HEK293 (cell line): ENCODE data around the gene DPP6.

ENCODE experiments used
- CTCF ChIA-PET: fragments of 350-600 bp; formaldehyde crosslinking; extraction: SDS; loops from one replicate; lab custom pipeline; 2021; ENCODE audit warnings: antibody characterized with exemption; lab: Yijun Ruan, JAX
- POLR2A ChIA-PET: fragments of 300-600 bp; formaldehyde crosslinking; extraction: SDS; loops from one replicate; lab custom pipeline; 2020; ENCODE audit warnings: antibody characterized with exemption, inconsistent platforms; lab: Yijun Ruan, JAX
- H3K27ac ChIP-seq: fragments of 200-500 bp; sonication (Bioruptor generic); 2 replicates; pipeline ENCODE4 v1.5.1; 2014; ENCODE audit warnings: low read depth, low read length, control low read depth, inconsistent platforms; ENCODE audit errors: extremely low read depth
- H3K36me3 ChIP-seq, 2 experiments: fragments of 200-500 bp in 1 of 2; sonication (Bioruptor generic) in 1 of 2; 1 replicate in 1 of 2; 2 replicates in 1 of 2; pipeline ENCODE4 v1.5.1; 2014 to 2017; ENCODE audit warnings: inconsistent platforms in 2 of 2, low read length in 2 of 2; ENCODE audit not compliant: control insufficient read depth in 2 of 2, insufficient read depth in 1 of 2
- H3K4me1 ChIP-seq: fragments of 200-500 bp; sonication (Bioruptor generic); 2 replicates; pipeline ENCODE4 v1.5.1; 2014; ENCODE audit warnings: mild to moderate bottlenecking, low read length, inconsistent platforms; ENCODE audit not compliant: control insufficient read depth, insufficient read depth
- H3K4me3 ChIP-seq: 2 replicates; pipeline ENCODE4 v1.5.1; 2011; ENCODE audit warnings: low read depth, mild to moderate bottlenecking, control low read depth, low read length, moderate library complexity
- H3K9me3 ChIP-seq: fragments of 200-500 bp; sonication (Bioruptor generic); 2 replicates; pipeline ENCODE4 v1.5.1; 2014; ENCODE audit warnings: low read depth, low read length, inconsistent platforms; ENCODE audit not compliant: control insufficient read depth, insufficient read depth
- BCL6B ChIP-seq: fragments of 450-650 bp; formaldehyde crosslinking; IDR thresholded peaks from 2 replicates; pipeline ENCODE4 v1.5.1; 2017; ENCODE audit warnings: missing biosample characterization, missing genetic modification characterization
- PRDM6 ChIP-seq: fragments of 450-650 bp; formaldehyde crosslinking; IDR thresholded peaks from 2 replicates; pipeline ENCODE4 v1.5.1; 2017; ENCODE audit warnings: missing biosample characterization, missing genetic modification characterization
- REPIN1 ChIP-seq: fragments of 450-650 bp; formaldehyde crosslinking; IDR thresholded peaks from 2 replicates; pipeline ENCODE4 v1.5.1; 2017; ENCODE audit warnings: missing biosample characterization, missing genetic modification characterization, low read depth
- SP2 ChIP-seq: fragments of 450-650 bp; formaldehyde crosslinking; IDR thresholded peaks from 2 replicates; pipeline ENCODE4 v1.5.1; 2016; ENCODE audit warnings: missing biosample characterization, missing genetic modification characterization
- TSHZ1 ChIP-seq: fragments of 450-650 bp; formaldehyde crosslinking; IDR thresholded peaks from 2 replicates; pipeline ENCODE4 v1.5.1; 2016; ENCODE audit warnings: missing biosample characterization, missing genetic modification characterization, borderline replicate concordance
- ZBTB26 ChIP-seq: fragments of 450-650 bp; formaldehyde crosslinking; optimal IDR thresholded peaks from 2 replicates; pipeline ENCODE3; 2016; ENCODE audit warnings: missing biosample characterization, mild to moderate bottlenecking, missing genetic modification characterization
- ZBTB6 ChIP-seq: fragments of 450-650 bp; formaldehyde crosslinking; IDR thresholded peaks from 2 replicates; pipeline ENCODE4 v1.5.1; 2017; ENCODE audit warnings: missing biosample characterization, missing genetic modification characterization
- ZNF133 ChIP-seq: fragments of 450-650 bp; formaldehyde crosslinking; IDR thresholded peaks from 2 replicates; pipeline ENCODE4 v1.5.1; 2016; ENCODE audit warnings: missing biosample characterization, missing genetic modification characterization
- ZNF239 ChIP-seq: fragments of 450-650 bp; formaldehyde crosslinking; IDR thresholded peaks from 2 replicates; pipeline ENCODE4 v1.5.1; 2016; ENCODE audit warnings: missing biosample characterization, missing genetic modification characterization
- ZNF341 ChIP-seq: fragments of 450-650 bp; formaldehyde crosslinking; IDR thresholded peaks from 2 replicates; pipeline ENCODE4; 2016; ENCODE audit warnings: low read depth, missing biosample characterization, missing genetic modification characterization
- ZNF513 ChIP-seq: fragments of 450-650 bp; IDR thresholded peaks from 2 replicates; pipeline ENCODE4 v1.5.1; 2018; ENCODE audit warnings: missing biosample characterization, missing genetic modification characterization
- ZNF518A ChIP-seq: fragments of 450-650 bp; formaldehyde crosslinking; conservative IDR thresholded peaks from 2 replicates; pipeline ENCODE4 v1.5.1; 2016; ENCODE audit warnings: low read depth, missing biosample characterization, missing genetic modification characterization
- ZNF658 ChIP-seq: fragments of 450-650 bp; formaldehyde crosslinking; IDR thresholded peaks from 2 replicates; pipeline ENCODE4; 2016; ENCODE audit warnings: missing biosample characterization, missing genetic modification characterization
- ZNF76 ChIP-seq: fragments of 450-650 bp; formaldehyde crosslinking; IDR thresholded peaks from 2 replicates; pipeline ENCODE4; 2016; ENCODE audit warnings: low read depth, missing biosample characterization, missing genetic modification characterization, borderline replicate concordance
- ZNF785 ChIP-seq: fragments of 450-650 bp; formaldehyde crosslinking; IDR thresholded peaks from 2 replicates; pipeline ENCODE4 v1.5.1; 2016; ENCODE audit warnings: missing biosample characterization, missing genetic modification characterization
- ZNF843 ChIP-seq: fragments of 450-650 bp; formaldehyde crosslinking; IDR thresholded peaks from 2 replicates; pipeline ENCODE4 v1.5.1; 2016; ENCODE audit warnings: missing biosample characterization, missing genetic modification characterization
- ZSCAN30 ChIP-seq: fragments of 450-650 bp; IDR thresholded peaks from 2 replicates; pipeline ENCODE4 v1.5.1; 2018; ENCODE audit warnings: missing biosample characterization, mild to moderate bottlenecking, missing genetic modification characterization, moderate library complexity
- ZSCAN4 ChIP-seq: fragments of 450-650 bp; formaldehyde crosslinking; IDR thresholded peaks from 2 replicates; pipeline ENCODE4 v1.5.1; 2017; ENCODE audit warnings: missing biosample characterization, missing genetic modification characterization

DPP6 gene

GRCh38 chr7:154853727-154854095 is 801.5 kb downstream of the DPP6 start:
- Histone ChIP-seq H3K36me3 (no peaks in the 10 kb centered on the region), H3K4me3 (no peak overlapping the region), H3K9me3 (no peaks in the 10 kb centered on the region), H3K27ac (no peak overlapping the region), H3K4me1 (no peaks in the 10 kb centered on the region)
- POLR2A ChIA-PET = no interaction called here
- CTCF ChIA-PET = interaction anchor here (0.6 to 0.7 kb wide), 2 partner anchors 100 to 1197 kb away, joined by 3 read pairs; no protein-coding TSS in a partner anchor
- TF ChIP-seq ZNF76 (tag by site-specific recombination) = no peak
- TF ChIP-seq ZNF843 (tag by site-specific recombination) = no peak
- no peak for TF ChIP-seq ZNF341 (tag by site-specific recombination)
- no peak for TF ChIP-seq REPIN1 (tag by site-specific recombination)
- TF ChIP-seq ZNF239 (tag by site-specific recombination) = no peak
- no peak for TF ChIP-seq ZNF518A
- TF ChIP-seq ZNF785 (tag by site-specific recombination) = no peak
- TF ChIP-seq ZBTB6 (tag by site-specific recombination) = no peak
- no peak for TF ChIP-seq TSHZ1 (tag by site-specific recombination)
- no peak for TF ChIP-seq ZSCAN30 (tag by site-specific recombination)
- TF ChIP-seq ZNF133 = no peak
- TF ChIP-seq ZBTB26 (tag by site-specific recombination) = no peak
- TF ChIP-seq ZNF658 (tag by site-specific recombination) = no peak
- TF ChIP-seq ZNF513 (tag by site-specific recombination) = no peak
- TF ChIP-seq ZSCAN4 (tag by site-specific recombination) = no peak
- TF ChIP-seq PRDM6 (tag by site-specific recombination) = no peak
- TF ChIP-seq BCL6B (tag by site-specific recombination) = no peak
- no peak for TF ChIP-seq SP2 (tag by site-specific recombination)
